ENCODE results near the gene WDR17.

- no peak for TF ChIP-seq GATA3 (IDR thresholded peaks at IDR 0.05; ENCODE audit: low read depth, low read length)
- no peak for TF ChIP-seq GATA2 (IDR thresholded peaks at IDR 0.05; ENCODE audit: low read depth, low read length)
Measured at GRCh38 chr4:176064539-176064938, 1.1 kb upstream of the WDR17 start.
